C4-2B (cell line): ENCODE data around the gene CCNY.

Experiments used
- ZFX ChIP-seq: fragments of 450-650 bp; IDR thresholded peaks from 2 replicates; pipeline ENCODE4 v1.6.1; 2017
- TF ChIP-seq, protein P1 (sequence below): fragments of 450-650 bp; conservative IDR thresholded peaks from 2 replicates; pipeline ENCODE4 v1.5.1; 2017; ENCODE audit warnings: mild to moderate bottlenecking

DNA sequence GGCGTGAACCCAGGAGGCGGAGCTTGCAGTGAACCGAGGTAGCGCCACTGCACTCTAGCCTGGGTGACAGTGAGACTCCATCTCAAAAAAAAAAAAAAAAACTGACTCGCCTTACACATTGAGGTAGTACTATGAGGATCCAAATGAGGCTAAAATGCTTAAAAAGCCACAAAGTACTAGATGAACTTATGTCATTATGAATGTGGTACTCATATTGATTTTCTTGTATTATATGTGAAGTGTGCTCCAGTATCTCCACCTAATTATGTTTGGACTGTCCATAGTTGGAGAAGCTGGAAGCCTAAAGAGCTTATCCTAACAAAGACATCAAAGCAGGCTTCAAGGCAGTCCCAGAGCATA, 9.1 kb downstream of the CCNY start:
- TF ChIP-seq, protein P1, sequence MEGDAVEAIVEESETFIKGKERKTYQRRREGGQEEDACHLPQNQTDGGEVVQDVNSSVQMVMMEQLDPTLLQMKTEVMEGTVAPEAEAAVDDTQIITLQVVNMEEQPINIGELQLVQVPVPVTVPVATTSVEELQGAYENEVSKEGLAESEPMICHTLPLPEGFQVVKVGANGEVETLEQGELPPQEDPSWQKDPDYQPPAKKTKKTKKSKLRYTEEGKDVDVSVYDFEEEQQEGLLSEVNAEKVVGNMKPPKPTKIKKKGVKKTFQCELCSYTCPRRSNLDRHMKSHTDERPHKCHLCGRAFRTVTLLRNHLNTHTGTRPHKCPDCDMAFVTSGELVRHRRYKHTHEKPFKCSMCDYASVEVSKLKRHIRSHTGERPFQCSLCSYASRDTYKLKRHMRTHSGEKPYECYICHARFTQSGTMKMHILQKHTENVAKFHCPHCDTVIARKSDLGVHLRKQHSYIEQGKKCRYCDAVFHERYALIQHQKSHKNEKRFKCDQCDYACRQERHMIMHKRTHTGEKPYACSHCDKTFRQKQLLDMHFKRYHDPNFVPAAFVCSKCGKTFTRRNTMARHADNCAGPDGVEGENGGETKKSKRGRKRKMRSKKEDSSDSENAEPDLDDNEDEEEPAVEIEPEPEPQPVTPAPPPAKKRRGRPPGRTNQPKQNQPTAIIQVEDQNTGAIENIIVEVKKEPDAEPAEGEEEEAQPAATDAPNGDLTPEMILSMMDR: no peak
- TF ChIP-seq ZFX: no peak
